Tongue (tissue), 2 donors: Measurements from ENCODE around the gene TIAM2. TPM values are rescaled to one million over a fixed set of nuclear protein-coding genes. Genes with fewer than 3 reads are reported as not detected.
"Not testable (repeated sequence)": the region's sequence is repeated elsewhere in the genome, so short reads cannot be mapped to it uniquely, and the experiment has no call there.

Experiments used
- DNase-seq: peaks from one replicate; pipeline ENCODE4 v3.0.0-alpha.2; 2015
- total RNA-seq: library from RNA; depleted of rRNA; stranded (reverse); fragments of >200 nt; gene quantifications from one replicate; pipeline ENCODE4 v1.2.3, GENCODE V29; 2014

TIAM2 gene
- total RNA-seq, result 32.2 TPM

DNA sequence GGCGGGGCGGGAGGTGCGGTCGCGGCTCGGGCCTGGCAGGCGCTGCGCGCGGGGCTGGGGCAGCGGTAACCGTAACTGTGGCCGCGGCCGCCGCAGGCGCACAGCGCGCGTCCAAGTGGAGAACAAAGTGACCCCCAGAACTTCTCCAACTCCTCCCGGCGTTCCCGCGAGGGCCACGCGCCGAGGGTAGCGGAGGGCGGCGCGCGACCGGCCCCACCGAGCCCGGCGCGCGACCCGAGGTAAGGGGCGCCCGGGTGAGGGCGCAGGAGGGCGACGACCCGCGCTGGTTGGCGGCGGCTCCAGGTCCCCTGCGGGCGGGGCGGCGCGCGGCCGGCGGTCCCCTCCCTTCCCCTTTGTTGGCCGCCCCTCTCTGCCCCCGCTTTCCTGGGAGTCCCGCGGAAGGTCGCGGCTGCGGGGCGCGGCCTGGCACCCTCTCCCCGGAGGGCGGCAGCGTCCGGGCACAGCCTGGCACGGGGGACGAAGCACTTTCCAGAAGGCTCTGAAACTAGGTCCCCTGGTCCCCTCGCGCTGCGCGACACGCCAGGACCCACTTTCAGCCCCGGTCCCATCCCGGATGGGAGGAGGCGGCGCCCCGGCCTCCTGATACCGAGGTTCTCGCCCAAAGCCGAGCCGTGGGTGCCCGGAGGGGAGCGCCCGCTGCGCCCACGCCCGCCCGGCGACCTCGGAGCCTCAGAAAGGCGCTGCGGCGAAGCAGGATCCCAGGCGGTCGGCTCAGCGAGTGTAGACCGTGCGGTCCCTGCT lies at the start of gene TIAM2:
TSS of gene TIAM2 (plus strand) at position 62 of the 762 bp plus-strand sequence. CDS start 133,909 bp downstream, outside the sequence.
- DNase-seq, result peak; percentile 58

DNA sequence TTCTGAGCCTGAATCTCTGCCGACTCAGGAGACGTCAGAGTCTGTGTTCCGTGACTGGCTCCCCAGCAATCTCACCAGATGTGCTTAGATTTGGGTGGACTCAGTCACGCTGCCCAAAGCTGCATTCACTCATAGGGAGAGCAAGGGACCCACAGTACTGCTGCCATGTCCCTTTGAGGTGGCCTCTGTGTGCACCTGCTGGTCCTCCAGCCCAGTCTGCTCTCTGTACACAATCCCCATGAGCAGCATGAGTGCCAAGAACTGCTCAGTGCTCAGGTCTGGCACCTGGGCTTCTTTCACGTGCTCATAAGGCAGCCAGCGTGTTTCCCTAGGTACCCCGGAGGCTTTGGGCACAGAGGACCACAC lies 44.2 kb upstream of the TIAM2 start:
- no peak for DNase-seq

DNA sequence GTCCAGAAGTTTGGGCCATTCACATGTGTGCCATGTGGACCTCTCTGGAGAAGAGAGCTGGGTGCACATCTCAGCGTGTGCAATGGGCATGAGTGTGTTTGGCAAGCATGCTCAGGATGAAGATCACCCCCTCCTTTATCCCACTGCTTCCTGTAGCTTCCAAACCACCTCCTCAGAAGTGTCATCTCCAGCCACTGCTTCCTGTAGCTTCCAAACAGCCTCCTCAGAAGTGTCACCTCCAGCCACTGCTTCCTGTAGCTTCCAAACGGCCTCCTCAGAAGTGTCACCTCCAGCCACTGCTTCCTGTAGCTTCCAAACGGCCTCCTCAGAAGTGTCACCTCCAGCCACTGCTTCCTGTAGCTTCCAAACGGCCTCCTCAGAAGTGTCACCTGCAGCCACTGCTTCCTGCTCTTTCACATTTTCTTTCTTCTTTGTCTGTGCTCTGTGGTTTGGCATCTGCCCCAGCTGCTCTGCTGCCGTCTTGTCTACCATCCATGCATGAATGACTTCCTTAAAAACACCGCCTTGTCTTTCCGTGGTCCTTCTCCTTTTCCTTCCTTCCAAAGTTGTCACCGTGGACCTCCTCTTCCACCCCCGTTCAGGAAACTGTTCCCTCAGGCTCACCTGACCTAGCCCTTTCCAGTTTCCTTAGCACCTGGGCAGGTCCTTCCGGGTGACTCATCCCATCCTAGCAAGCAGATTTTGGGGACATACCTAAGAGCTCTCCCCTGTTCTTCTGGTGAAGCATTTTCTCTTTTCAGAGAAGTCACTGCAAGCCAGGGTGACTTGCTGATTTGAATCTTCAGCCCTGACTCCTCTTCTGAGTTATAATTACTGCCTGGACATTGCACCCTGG lies 43.5 kb upstream of the TIAM2 start:
- DNase-seq, result no peak

DNA sequence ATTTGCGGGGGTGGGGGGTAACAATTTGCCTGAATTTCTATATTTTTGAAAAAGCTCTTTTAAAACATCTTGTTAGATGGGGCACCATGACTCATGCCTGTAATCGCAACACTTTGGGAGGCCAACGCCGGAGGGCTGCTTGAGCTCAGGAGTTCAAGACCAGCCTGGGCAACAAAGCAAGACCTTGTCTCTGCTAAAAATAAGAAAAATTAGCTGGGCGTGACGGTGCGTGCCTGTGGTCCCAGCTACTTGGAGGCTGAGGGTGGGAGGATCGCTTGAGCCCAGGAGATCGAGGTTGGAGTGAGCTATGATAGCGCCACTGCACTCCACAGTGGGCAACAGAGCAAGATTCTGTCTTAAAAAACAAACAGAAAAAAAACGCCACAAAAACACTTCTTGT lies 41.5 kb upstream of the TIAM2 start:
- no peak for DNase-seq

DNA sequence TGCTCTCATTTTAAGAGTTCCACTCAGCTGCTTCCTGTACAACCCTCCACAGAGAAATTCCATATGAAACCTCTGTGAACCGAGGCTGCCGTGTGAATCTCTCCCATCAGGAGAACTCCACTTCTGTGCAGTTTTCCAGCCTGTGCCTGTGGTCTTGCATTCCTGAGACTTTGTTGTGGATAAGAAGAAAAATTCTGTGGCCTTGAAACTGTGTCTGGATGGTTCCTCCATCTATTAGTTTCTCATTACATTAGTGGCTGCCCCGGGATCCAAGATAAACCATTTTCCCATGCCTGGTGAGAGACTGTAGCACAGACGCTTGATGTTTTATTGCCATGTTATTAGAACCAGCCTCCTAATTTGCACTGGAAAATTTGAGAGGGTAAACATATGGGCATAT lies 40.8 kb upstream of the TIAM2 start:
- no peak for DNase-seq

DNA sequence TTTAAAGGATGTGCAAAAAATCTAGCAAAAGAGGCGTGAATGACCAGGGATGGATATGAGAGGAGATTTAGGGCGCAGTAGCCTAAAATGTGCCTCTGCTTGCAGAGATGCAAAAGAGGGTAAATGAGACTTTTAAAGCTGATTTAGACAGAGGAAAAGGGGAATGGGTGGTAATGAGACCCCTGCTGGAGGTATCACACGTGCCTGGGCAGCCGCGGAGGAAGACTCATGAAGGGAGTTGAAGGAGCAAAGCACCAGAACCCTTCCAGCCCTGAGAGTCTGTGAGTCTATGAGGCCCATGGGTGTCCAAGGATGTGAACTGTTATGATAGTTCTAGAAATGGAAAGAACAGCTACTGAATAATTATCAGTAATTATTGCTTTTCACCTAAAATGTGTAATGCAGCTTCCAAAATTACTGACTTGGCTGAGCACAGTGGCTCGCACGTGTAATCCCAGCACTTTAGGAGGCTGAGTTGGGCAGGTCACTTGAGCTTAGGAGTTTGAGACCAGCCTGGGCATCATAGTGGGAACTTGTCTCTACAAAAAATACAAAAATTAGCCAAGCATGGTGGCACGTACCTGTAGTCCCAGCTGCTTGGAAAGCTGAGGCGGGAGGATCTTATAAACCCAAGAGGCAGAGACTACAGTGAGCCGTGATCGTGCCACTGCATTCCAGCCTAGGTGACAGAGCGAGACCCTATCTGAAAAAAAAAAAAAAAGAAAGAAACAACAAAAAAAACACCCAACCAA lies 38.2 kb upstream of the TIAM2 start:
- DNase-seq, result no peak

DNA sequence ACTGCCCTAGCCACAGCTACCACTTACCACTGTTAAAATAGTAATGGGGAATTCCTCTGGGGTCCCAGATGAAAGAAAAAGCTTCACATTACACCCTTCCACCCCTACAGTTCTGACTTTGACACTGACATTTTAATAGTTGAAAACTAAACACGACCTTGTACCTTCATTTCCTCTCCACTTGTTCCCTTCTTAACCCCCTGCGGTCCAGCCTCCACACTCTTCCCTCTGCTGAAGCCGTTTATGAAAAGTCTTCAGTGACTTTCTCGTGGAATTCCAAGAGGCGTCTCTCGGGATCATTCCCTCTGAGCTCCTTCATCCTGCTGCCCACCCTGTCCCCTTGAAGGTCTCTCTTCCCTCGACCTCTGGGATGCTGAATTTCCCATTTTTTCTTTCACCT lies 36.6 kb upstream of the TIAM2 start:
- no peak for DNase-seq

DNA sequence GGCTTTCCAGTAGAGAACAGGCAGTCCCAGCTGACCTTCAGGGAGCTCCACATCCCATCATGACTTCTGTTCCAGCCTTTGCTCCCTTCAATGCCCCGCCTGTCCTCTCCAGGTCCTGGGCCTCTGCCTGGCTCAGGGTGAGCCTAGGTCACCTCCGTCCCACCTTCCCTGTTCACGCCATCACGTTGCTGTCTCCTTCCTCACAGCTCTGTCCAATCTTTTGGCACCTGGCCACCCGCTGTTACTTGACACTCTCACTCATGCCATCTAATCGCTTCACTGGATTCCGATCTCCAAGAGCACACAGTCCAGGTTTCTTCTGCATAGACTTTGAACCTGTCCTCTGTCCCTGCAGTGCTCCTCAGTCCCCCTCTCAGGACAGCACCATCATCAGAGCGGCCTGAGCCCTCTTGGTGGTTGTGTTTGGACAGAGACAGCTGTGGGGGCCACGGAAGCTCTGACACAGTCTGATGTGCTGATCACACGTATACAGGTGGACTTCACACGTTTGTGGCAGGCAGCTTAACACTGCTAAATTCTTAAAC lies 34.7 kb upstream of the TIAM2 start:
- no peak for DNase-seq

DNA sequence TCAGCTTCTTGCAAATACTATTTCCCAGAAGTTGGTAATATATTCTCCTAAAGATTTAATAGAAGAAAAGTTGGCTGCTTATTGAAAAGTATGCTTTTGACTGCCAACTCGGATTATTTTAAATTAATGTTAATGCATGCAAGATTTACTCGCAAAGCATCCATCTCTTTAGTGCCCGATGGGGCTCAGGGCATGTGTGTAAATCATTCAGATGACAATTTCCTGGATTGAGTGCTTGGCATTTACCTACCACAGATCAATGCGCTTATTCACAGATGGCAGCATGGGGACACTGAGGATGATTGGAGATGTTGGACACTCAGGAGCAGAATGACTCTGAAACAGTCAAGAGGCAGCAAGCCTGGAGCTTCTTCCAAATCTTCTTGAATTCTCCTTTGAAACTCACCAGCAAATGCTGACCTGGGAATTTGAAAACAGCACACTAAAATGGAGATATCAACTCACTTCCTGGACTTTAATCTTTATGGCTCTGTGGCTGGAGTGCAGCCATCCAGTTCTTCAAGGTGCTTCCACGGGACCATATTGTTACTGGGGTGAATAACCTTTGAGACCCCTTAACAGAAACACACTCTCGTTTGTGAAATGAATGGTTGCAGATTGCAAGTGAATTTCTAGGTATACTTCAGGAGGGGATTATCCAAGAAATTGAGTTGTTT lies 34.1 kb upstream of the TIAM2 start:
- no peak for DNase-seq

DNA sequence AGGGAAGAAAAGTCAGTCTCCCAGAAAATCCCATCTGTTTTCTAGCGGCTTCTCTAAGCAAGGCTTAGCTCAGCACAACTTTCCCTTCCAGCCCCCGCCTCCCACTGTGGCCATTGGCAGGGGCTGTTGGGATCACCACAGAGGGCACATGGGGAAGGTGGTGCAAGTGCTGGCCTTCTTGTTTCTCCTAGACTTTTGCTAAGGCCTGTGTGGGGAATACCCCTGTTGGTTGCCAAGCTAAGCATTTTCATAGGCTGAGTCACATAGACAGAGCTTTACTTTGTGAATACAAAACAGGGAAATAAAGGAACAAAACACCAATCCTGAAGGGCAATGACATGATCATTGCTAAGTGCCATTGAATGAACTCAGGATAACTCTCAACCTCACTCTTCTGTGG lies 32.4 kb upstream of the TIAM2 start:
- DNase-seq, result no peak

DNA sequence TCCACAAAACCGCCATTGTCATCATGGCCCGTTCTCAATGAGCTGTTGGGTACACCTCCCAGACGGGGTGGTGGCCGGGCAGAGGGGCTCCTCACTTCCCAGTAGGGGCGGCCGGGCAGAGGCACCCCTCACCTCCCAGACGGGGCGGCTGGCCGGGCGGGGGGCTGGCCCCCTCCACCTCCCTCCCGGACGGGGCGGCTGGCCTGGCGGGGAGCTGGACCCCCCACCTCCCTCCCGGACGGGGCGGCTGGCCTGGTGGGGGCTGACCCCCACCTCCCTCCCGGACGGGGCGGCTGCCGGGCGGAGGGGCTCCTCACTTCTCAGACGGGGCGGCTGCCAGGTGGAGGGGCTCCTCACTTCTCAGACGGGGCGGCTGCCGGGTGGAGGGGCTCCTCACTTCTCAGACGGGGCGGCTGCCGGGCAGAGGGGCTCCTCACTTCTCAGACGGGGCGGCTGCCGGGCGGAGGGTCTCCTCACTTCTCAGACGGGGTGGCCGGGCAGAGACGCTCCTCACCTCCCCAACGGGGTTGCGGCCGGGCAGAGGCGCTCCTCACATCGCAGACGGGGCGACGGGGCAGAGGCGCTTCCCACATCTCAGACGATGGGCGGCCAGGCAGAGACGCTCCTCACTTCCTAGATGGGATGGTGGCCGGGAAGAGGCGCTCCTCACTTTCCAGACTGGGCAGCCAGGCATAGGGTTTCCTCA lies 28.9 kb upstream of the TIAM2 start:
- DNase-seq, result not testable (repeated sequence)

DNA sequence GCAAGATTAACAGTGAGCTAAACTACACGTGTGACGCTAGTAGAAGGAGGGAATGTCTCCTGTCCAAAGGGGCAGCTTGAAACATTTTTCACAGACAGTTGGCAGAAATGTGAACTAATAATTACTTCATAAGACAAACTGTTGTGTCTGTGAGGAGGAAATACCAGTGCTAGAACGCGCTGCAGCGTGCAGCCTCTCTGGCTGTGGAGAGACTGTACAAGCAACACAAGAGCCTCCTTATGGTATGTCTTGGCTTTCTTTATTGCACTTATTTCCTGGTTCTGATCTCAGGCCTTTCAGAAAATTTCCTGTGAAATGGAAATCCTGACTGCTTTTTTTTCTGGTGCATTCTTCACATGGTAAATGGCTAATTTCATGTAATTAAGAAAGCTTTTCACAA lies 25.3 kb upstream of the TIAM2 start:
- DNase-seq, result peak; percentile 35

DNA sequence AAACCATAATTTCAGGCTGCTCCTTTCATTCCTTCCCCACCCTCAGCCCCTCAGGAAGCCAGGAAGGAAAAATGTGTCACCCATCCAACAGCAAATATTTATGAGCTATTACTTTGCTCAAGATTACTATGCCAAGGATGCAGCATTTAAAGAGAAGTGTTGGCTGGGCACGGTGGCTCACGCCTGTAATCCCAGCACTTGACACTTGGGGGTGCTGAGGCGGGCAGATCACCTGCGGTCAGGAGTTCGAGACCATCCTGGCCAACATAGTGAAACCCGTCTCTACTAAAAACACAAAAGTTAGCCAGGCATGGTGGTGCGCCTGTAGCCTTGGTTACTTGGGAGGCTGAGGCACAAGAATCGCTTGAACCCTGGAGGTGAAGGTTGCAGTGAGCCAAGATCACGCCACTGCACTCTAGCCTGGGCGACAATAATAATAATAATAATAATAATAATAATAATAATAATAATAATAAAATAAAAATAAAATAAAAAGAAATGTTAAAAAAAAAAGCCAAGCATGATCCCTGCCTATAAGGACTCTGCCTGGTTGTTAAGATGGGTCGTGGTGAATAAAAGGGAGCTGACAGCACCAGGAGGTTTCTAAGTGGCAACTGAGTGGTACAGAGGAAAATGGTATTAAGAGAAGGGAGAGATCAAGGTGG lies 20.5 kb upstream of the TIAM2 start:
- no peak for DNase-seq

DNA sequence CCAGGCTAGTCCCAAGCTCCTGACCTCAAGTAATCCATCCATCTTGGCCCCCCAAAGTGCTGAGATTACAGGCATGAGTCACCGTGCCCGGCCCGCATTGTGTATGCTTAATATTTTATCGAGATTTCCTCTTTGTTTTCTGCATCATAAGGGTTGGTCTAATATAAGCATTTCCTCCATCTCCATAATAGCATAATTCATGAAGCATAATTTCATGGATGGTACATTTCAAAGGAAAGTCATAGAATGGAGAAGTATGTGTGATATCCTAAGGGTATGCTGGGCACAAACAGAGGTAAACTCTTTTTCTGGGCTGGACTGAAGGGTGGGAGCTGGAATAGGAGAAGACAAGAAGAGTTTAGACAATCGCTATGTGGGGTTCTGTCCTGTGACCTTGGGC lies 17.5 kb upstream of the TIAM2 start:
- DNase-seq, result no peak

DNA sequence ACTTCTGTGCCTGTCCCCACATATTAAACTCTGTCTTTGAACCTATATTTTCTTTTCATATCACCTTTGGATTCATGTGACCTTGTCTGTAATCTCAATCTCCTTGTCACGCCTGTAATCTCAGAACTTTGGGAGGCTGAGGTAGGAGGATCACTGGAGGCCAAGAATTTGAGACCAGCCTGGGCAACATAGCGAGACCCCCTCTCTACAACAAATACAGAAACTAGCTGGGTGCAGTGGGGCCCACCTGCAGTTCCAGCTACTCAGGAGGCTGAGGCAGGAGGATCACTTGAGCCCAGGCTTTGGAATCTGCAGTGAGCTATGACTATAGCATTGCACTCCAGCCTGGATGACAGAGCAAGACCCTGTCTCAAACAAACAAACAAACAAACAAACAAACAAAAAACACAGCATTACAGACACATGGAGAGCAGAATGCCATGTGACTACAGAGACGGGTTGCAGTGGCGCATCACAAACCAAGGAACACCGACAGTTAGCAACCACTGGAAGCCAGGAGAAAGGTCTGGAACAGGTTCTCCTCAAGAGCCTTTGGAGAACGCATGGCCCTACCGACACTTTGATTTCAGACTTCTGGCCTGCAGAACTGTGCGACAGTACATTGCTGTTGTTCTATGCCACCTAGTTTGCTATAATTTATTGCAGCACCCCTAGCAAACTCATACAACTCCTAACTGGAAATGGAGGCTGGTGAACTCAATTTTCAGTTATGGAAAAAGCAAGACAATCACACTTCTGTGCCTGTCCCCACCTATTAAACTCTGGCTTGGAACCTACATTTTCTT lies 14.6 kb upstream of the TIAM2 start:
- no peak for DNase-seq

DNA sequence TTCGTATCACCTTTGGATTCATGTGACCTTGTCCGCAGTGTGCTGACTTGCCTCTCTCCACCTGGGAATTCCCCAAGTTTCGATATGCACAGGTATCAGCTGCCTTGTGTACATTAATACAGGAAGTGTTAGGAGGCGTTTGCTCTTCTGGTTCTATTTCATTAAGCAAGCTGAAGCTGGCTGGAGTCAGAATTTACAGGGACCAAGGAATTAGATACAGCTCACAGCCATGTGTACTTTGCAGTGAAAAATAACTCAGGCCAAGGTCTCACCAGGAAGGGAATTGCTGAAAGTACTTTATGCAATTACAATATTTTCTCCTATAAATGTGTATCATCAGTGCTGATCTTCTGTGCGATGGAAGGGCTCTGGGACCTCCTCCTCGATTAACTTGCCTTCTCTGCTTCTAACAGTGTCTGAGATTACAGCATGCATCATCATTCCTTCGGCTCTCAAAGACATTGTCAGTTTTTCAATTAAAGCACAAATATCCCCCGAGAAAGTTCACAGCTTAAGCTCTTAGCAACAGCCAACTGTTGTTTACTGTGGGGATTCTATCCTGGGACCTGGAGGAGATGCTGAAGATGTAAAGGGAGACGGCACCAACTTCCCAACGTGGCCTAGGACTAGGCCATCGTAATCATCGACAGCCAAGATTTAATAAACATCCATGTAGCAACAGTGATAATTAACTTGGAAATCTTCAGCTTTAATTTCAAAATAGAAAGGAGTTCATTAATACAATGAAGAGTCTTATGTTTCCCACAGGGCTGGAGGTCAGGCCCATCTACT lies 13.8 kb upstream of the TIAM2 start:
- DNase-seq, result no peak

DNA sequence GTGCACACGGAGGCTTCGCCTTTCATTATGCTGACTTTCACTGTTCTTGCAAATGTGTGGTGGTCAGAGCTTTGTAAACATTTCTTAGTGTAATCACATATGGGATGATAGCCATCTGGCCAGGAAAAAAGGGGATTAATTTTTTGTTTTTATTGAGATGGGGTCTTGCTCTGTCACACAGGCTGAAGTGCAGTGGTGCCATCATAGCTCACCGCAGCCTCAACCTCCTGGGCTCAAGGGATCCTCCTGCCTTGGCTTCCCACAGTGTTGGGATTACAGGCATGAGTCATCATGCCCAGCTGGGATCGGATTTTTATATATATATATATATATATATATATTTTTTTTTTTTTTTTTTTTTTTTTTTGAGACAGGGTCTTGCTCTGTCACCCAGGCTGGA lies 11.0 kb upstream of the TIAM2 start:
- no peak for DNase-seq

DNA sequence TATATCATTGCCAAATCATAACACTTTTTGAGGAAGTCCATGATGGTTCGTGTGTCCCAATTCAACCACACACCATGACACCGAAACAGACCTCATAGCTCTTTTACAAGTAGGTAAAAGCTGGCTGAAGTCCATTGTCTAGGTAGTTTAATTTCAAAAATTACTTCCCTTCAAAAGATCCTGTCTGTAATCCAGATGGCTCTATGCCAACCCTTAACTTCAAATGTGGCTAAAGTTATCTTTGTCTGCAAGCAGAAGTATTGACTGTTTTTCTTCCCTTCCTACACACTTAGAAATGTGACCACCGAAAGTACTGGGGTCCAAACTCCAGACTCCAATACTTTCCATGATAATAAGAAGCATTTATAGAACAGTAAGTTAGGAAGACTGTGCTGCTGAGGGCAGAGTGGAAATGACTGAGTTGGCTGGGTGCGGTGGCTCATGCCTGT lies 8.3 kb upstream of the TIAM2 start:
- no peak for DNase-seq

DNA sequence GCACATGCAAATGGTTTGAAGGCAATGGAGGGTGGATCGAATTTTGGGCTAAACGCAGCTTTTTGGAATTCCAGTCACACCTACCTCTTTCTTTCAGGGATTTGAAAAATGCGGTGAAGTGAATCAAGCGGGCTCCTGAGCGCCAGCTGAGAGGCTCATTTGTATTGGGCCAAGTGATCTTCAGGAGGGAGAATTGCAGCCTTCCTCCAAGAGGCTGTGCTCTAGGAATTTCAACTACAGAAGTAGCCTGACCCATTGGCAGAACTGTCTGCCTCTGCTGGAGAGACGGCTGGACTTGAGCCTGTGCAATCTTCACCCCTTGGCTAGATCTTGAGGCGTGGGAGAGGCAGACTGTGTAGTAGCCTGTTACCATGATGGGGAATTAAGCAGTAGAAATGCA lies 5.7 kb upstream of the TIAM2 start:
- DNase-seq, result no peak
